ENCODE results near the gene TBATA. TPM values are rescaled to one million over a fixed set of nuclear protein-coding genes. Genes with fewer than 3 reads are reported as not detected.

Gene TBATA
- polyA plus RNA-seq, 1 of the 3 experiments (the other 2 are of a cell fraction), result not detected

- Histone ChIP-seq H3K4me2 (no peak overlapping the region), H3K79me2 (ENCODE audit: insufficient read depth) (no peaks in the 10 kb centered on the region), H3K36me3 (replicated peaks in 1 of 2; ENCODE audit: control insufficient read depth in 1 of 2, insufficient read depth in 2 of 2, low read length in 1 of 2) (no peaks in the 10 kb centered on the region), H4K20me1 (ENCODE audit: insufficient read depth) (no peaks in the 10 kb centered on the region), H3K9ac (no peak overlapping the region), H3K27me3 (ENCODE audit: insufficient read depth) (peaks cover 40% of the 10 kb centered on the region; the same call in 1 of the 2 replicates), H3K9me3 (no peaks in the 10 kb centered on the region), H3K9me2 (no peaks in the 10 kb centered on the region), H3K27ac (ENCODE audit: low read depth in 2 of 2, low read length in 1 of 2) (no peak overlapping the region), H3K4me3 (ENCODE audit: low read depth in 2 of 2, low read length in 1 of 2) (no peak overlapping the region), H3F3A (replicated peaks; ENCODE audit: insufficient read depth) (no peaks in the 10 kb centered on the region), H3K4me1 (ENCODE audit: control insufficient read depth in 1 of 2, insufficient read depth in 2 of 2, low read depth in 1 of 2, low read length in 1 of 2) (no peaks in the 10 kb centered on the region), H2AFZ (ENCODE audit: low read depth) (no peak overlapping the region)
- CTCF ChIA-PET, result interaction anchor here (0.9 kb wide), 1 partner anchor 18 kb away, joined by 3 read pairs; no protein-coding TSS in a partner anchor
- TF ChIP-seq FOSL2 (IDR thresholded peaks at IDR 0.05; ENCODE audit: borderline replicate concordance, low read depth), result no peak
- no peak for TF ChIP-seq RFX5 (IDR thresholded peaks at IDR 0.05; ENCODE audit: low read length)
- no peak for TF ChIP-seq MAX (IDR thresholded peaks at IDR 0.05; ENCODE audit: low read depth)
- TF ChIP-seq IRF3 (IDR thresholded peaks at IDR 0.05; ENCODE audit: low read depth, low read length), result no peak
- TF ChIP-seq RCOR1 (IDR thresholded peaks at IDR 0.05; ENCODE audit: low read length), result no peak
- no peak for TF ChIP-seq TAF1 (IDR thresholded peaks at IDR 0.05; ENCODE audit: borderline replicate concordance, low read depth, low read length)
- TF ChIP-seq FOXM1 (IDR thresholded peaks at IDR 0.05; ENCODE audit: low read depth), result no peak
- no peak for TF ChIP-seq FOXJ3 (CRISPR knock-in tag; IDR thresholded peaks at IDR 0.05)
- POLR2A ChIA-PET, result interaction anchor here (0.6 kb wide), 1 partner anchor 92 kb away, joined by 5 read pairs; no protein-coding TSS in a partner anchor
- no peak for DNase-seq
- whole genome bisulfite sequencing (ENCODE audit: low lambda C conversion rate), result 69% methylated on average over 4 of the region's 7 CpGs
Measured at GRCh38 chr10:70797840-70798239, 12.7 kb upstream of the TBATA start.

GRCh38 chr10:70795613-70796012 lies 10.4 kb upstream of the TBATA start:
- Histone ChIP-seq H3K27me3 (ENCODE audit: insufficient read depth) (peaks cover 35% of the 10 kb centered on the region; the same call in 1 of the 2 replicates), H2AFZ (ENCODE audit: low read depth) (no peak overlapping the region), H3F3A (replicated peaks; ENCODE audit: insufficient read depth) (no peaks in the 10 kb centered on the region), H3K9me2 (no peaks in the 10 kb centered on the region), H3K9ac (no peak overlapping the region), H3K79me2 (ENCODE audit: insufficient read depth) (no peaks in the 10 kb centered on the region), H4K20me1 (ENCODE audit: insufficient read depth) (no peaks in the 10 kb centered on the region), H3K4me1 (ENCODE audit: control insufficient read depth in 1 of 2, insufficient read depth in 2 of 2, low read depth in 1 of 2, low read length in 1 of 2) (no peaks in the 10 kb centered on the region), H3K27ac (ENCODE audit: low read depth in 2 of 2, low read length in 1 of 2) (no peak overlapping the region), H3K9me3 (no peaks in the 10 kb centered on the region), H3K4me2 (no peak overlapping the region), H3K36me3 (replicated peaks in 1 of 2; ENCODE audit: control insufficient read depth in 1 of 2, insufficient read depth in 2 of 2, low read length in 1 of 2) (no peaks in the 10 kb centered on the region), H3K4me3 (ENCODE audit: low read depth in 2 of 2, low read length in 1 of 2) (no peak overlapping the region)
- ChIA-PET CTCF (no interaction called here), POLR2A (no interaction called here)
- DNase-seq, result no peak
- no peak for TF ChIP-seq USF1 (IDR thresholded peaks at IDR 0.05; ENCODE audit: borderline replicate concordance, low read depth)
- no peak for TF ChIP-seq ZBTB33 (IDR thresholded peaks at IDR 0.05; ENCODE audit: borderline replicate concordance, low read depth)
- no peak for TF ChIP-seq NRF1 (IDR thresholded peaks at IDR 0.05; ENCODE audit: low read depth, low read length)
- no peak for TF ChIP-seq TCF12 (IDR thresholded peaks at IDR 0.05)
- no peak for TF ChIP-seq IRF3 (IDR thresholded peaks at IDR 0.05; ENCODE audit: low read depth, low read length)
- no peak for TF ChIP-seq YY1 (IDR thresholded peaks at IDR 0.05; ENCODE audit: low read depth)
- no peak for TF ChIP-seq RFX5 (IDR thresholded peaks at IDR 0.05; ENCODE audit: low read length)
- no peak for TF ChIP-seq GABPA (IDR thresholded peaks at IDR 0.05; ENCODE audit: low read depth)
- no peak for TF ChIP-seq RXRA (IDR thresholded peaks at IDR 0.05; ENCODE audit: borderline replicate concordance, low read depth)
- TF ChIP-seq EP300 (IDR thresholded peaks at IDR 0.05; ENCODE audit: borderline replicate concordance in 1 of 2, low read depth in 1 of 2, low read length in 1 of 2), result no peak
- TF ChIP-seq TEAD4 (IDR thresholded peaks at IDR 0.05; ENCODE audit: borderline replicate concordance, insufficient read depth), result no peak
- TF ChIP-seq POLR2AphosphoS5 (IDR thresholded peaks at IDR 0.05; ENCODE audit: low read depth, low read length), result no peak
- no peak for TF ChIP-seq MAX (IDR thresholded peaks at IDR 0.05; ENCODE audit: low read depth)
- TF ChIP-seq SIN3A (IDR thresholded peaks at IDR 0.05; ENCODE audit: borderline replicate concordance, low read depth, low read length), result no peak
- WGBS (ENCODE audit: low lambda C conversion rate), result 83% methylated on average over 1 of the region's 1 CpG
